Thyroid gland (tissue), 4 donors: ENCODE data around the gene PRSS48. TPM values are rescaled to one million over a fixed set of nuclear protein-coding genes. Genes with fewer than 3 reads are reported as not detected.

ENCODE experiments used
- DNase-seq, 2 donors: peaks; one replicate each; pipeline ENCODE4 v3.0.0-alpha.2; 2019
- H3K27ac ChIP-seq, 3 donors: fragments of 200-600 bp; sonication (generic); 1 replicate in 2 of 3; 2 replicates in 1 of 3; pipeline ENCODE4 v1.5.1; 2016 to 2019; ENCODE audit warnings: mild to moderate bottlenecking in 1 of 3, moderate library complexity in 1 of 3
- H3K27me3 ChIP-seq: fragments of 200-600 bp; sonication (generic); one replicate; pipeline ENCODE4 v1.5.1; 2019
- H3K36me3 ChIP-seq, 2 donors: fragments of 200-600 bp; sonication (generic); one replicate each; pipeline ENCODE4 v1.5.1; 2016 to 2019
- H3K4me1 ChIP-seq, 2 donors: fragments of 200-600 bp; sonication (generic); one replicate each; pipeline ENCODE4 v1.5.1; 2017 to 2019
- H3K4me3 ChIP-seq, 3 donors: fragments of 200-600 bp; sonication (generic); replicated peaks in 1 of 3; 1 replicate in 2 of 3; 2 replicates in 1 of 3; pipeline ENCODE4 v1.5.1; 2016; ENCODE audit warnings: mild to moderate bottlenecking in 1 of 3
- H3K9me3 ChIP-seq: fragments of 200-600 bp; sonication (generic); one replicate; pipeline ENCODE4 v1.5.1; 2017
- POLR2A ChIP-seq, 2 donors: fragments of 450-650 bp; IDR thresholded peaks; one replicate each; pipeline ENCODE4 v1.6.1; 2017; ENCODE audit warnings: antibody characterized with exemption in 2 of 2, mild to moderate bottlenecking in 2 of 2, moderate library complexity in 1 of 2
- WGBS, 2 donors: methylation state at CpG; one replicate each; pipeline ENCODE4 v1.1.5; 2017; 5-methylcytosine and 5-hydroxymethylcytosine counted together
- intact Hi-C: fragments of 100-400 bp; cut with DNase I; formaldehyde crosslinking; loops from one replicate; pipeline ENCODE4 v1.15.1; 2023
- total RNA-seq, 4 donors: library from RNA; depleted of rRNA; stranded (reverse); fragments of >200 nt; gene quantifications; one replicate each; pipeline ENCODE4 v1.2.3, GENCODE V29; 2016
- TF ChIP-seq, protein P1 (sequence below), 6 experiments: fragments of 200-600 bp in 3 of 6; fragments of 450-650 bp in 3 of 6; sonication (generic) in 3 of 6; IDR thresholded peaks; one replicate each; pipeline ENCODE4 v1.5.1; 2016 to 2019; ENCODE audit warnings: antibody characterized with exemption in 6 of 6, mild to moderate bottlenecking in 2 of 6, inconsistent platforms in 1 of 6, moderate library complexity in 1 of 6

PRSS48 gene
- total RNA-seq, 4 donors from 2014 or later = not detected

DNA sequence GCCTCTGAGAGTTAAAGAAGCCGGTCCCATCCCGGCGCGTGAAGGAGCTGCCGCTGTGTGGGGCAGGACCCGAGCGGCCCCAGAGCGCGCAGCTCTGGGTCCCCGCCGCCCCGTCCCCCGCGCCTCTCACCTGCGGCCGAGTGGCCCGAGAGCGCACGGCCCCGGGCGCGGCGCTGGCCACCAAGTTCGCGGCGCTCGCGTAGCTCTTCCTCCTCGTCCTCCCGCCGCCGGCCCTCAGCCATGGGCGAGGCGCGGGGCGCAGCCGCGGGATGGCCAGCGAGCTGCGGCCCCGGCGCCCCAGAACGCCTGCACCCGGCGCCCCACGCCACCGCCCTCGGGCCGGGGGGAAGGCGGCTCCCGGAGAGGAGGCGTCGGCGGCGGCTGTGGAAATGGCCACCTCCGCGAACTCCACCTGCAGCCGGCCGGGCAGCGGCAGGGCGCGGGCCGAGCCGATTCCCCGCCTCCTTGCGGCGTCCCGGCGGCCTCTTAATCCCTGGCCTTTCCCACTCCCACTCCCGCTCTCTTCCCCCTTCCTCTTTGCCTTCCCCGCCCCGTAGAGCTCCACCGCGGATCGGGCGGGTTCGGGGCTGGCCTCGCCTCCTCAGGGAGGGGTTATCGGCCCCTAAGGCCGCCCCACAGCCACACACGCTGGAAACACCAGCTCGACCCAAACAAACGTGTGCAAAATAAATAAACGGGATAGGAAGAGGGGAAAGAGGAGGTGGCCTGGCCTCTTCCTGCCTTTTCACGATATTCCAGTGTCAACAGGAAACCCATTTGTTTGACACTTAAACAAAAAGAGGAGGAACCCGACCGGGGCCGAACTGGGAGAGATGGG lies 48.4 kb downstream of the PRSS48 start, which contains the start of gene SH3D19:
TSS of gene SH3D19 (minus strand) at position 495 of the 838 bp plus-strand sequence. CDS start at position 242, 253 bp downstream.
- H3K4me1 ChIP-seq = peaks cover 25 to 32% of the 10 kb centered on the region in 2 donors
- peak; percentile 65 to 70 for DNase-seq
- H3K36me3 ChIP-seq = no peaks in the 10 kb centered on the region
- WGBS, 2 donors = 2% methylated on average over 31 to 34 of the region's 88 CpGs
- intact Hi-C loops = no loop called here
- H3K27me3 ChIP-seq = no peaks in the 10 kb centered on the region
- H3K4me3 ChIP-seq = peak within 1 kb of the TSS; percentile 3 to 57 (median 54)
- no peaks in the 10 kb centered on the region for H3K9me3 ChIP-seq
- H3K27ac ChIP-seq = peak within 1 kb of the TSS; percentile 77 to 88 (median 81)
- TF ChIP-seq, protein P1, sequence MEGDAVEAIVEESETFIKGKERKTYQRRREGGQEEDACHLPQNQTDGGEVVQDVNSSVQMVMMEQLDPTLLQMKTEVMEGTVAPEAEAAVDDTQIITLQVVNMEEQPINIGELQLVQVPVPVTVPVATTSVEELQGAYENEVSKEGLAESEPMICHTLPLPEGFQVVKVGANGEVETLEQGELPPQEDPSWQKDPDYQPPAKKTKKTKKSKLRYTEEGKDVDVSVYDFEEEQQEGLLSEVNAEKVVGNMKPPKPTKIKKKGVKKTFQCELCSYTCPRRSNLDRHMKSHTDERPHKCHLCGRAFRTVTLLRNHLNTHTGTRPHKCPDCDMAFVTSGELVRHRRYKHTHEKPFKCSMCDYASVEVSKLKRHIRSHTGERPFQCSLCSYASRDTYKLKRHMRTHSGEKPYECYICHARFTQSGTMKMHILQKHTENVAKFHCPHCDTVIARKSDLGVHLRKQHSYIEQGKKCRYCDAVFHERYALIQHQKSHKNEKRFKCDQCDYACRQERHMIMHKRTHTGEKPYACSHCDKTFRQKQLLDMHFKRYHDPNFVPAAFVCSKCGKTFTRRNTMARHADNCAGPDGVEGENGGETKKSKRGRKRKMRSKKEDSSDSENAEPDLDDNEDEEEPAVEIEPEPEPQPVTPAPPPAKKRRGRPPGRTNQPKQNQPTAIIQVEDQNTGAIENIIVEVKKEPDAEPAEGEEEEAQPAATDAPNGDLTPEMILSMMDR (IDR thresholded peaks at IDR 0.05) = no peak
- TF ChIP-seq POLR2A (IDR thresholded peaks at IDR 0.05) = peak; percentile 61 to 80

GRCh38 chr4:151325949-151326246 lies 48.9 kb downstream of the PRSS48 start:
- Histone ChIP-seq H3K27ac (peak overlapping the region; percentile 77 to 88 (median 81)), H3K27me3 (no peaks in the 10 kb centered on the region), H3K36me3 (no peaks in the 10 kb centered on the region), H3K9me3 (no peaks in the 10 kb centered on the region), H3K4me3 (peak overlapping the region in 1 of 3 donors; percentile 57), H3K4me1 (peaks cover 25 to 32% of the 10 kb centered on the region in 2 donors)
- TF ChIP-seq, protein P1 (IDR thresholded peaks at IDR 0.05) = no peak
- TF ChIP-seq POLR2A (IDR thresholded peaks at IDR 0.05) = no peak
- 66 to 76% methylated on average over 6 of the region's 6 CpGs for WGBS, 2 donors
- intact Hi-C loops = no loop called here
- no peak for DNase-seq

- H3K36me3 ChIP-seq = no peaks in the 10 kb centered on the region
- intact Hi-C loops = no loop called here
- 94 to 96% methylated on average over 4 of the region's 4 CpGs for WGBS, 2 donors
- H3K9me3 ChIP-seq = no peaks in the 10 kb centered on the region
- no peak for DNase-seq
- peaks cover 10 to 11% of the 10 kb centered on the region in 2 donors for H3K4me1 ChIP-seq
- H3K27ac ChIP-seq = no peak overlapping the region
- no peak overlapping the region for H3K4me3 ChIP-seq
- TF ChIP-seq, protein P1 (IDR thresholded peaks at IDR 0.05) = no peak
- no peak for TF ChIP-seq POLR2A (IDR thresholded peaks at IDR 0.05)
- H3K27me3 ChIP-seq = no peaks in the 10 kb centered on the region
Measured at GRCh38 chr4:151329217-151330007, 52.5 kb downstream of the PRSS48 start.

DNA sequence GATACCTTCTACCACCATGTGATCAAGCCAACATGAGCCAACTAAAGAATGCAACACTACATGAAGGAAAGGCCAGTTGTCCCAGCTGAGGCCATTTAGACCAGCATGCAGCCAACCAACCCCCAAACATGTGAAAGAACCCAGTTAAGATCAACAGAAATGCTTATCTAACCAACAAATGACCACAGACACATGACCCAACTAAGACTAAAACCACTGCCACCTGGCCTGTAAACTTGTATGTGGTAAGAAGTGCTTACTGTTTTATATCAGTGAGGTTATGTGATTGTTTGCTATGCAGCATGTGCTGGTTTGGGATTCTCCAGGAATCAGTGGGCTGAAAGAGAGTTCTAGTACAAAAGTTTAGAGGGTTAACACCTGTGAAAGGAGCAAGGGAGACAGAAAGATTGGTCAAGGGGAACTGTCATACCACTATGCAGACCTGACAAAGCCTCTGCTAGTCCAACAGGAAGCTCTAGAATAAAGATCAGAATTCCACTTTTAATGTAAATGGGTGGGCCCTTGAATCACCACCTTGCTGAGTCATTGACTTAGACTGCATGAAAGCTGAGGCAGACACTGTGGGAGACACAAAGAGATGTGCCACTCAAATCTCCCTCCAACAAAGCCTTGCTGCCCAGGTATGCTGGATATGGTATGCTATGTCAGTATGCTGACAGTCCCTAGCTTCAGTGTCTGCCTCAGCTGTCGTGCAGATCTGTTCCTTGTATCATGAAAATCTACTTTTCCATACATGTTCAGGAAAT lies 54.5 kb downstream of the PRSS48 start:
- WGBS, 2 donors = 80 to 84% methylated on average over 1 of the region's 1 CpG
- DNase-seq = no peak
- TF ChIP-seq POLR2A (IDR thresholded peaks at IDR 0.05) = no peak
- TF ChIP-seq, protein P1 (IDR thresholded peaks at IDR 0.05) = no peak
- no peak overlapping the region for H3K27ac ChIP-seq
- H3K9me3 ChIP-seq = no peaks in the 10 kb centered on the region
- H3K36me3 ChIP-seq = no peaks in the 10 kb centered on the region
- peaks cover 3% of the 10 kb centered on the region in 2 donors for H3K4me1 ChIP-seq
- H3K27me3 ChIP-seq = no peaks in the 10 kb centered on the region
- intact Hi-C loops = no loop called here
- H3K4me3 ChIP-seq = no peak overlapping the region
